Activated CD8-positive, alpha-beta memory T cell treated with anti-CD3 and anti-CD28 coated beads, Interleukin-2, amount 50 U/mL, for 24 hours (primary cell): Measurements from ENCODE around the gene CDH1.
"Not testable (repeated sequence)": the region's sequence is repeated elsewhere in the genome, so short reads cannot be mapped to it uniquely, and the experiment has no call there.

Experiments used
- DNase-seq: peaks from one replicate; pipeline ENCODE4 v3.0.0-alpha.2; 2020; ENCODE audit errors: extremely low read depth

The CDH1 gene

GRCh38 chr16:68737046-68737729, at the start of gene CDH1:
CDH1 (plus strand) TSS chr16:68737292; CDS start chr16:68737416, 124 bp downstream.
- DNase-seq: no peak

DNA sequence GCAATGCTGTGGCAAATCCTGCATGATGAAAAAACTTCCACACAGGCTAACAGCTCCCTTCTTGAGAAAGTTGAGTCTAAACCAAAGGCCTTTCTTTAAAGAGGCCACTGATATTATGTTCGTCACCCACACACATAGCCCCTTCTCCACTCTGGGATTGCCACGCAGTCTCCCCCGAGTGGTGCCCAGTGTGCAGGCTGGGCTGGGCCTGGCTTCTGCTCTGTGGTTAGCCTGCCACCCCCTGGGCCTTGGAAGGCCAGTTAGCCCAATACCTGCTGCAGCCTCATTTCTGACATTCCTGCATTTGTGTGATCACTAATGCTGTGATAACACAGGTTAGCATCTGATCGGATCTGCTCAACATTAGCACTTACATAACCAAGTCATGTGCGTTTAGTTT, 47.2 kb upstream of the CDH1 start:
- no peak for DNase-seq

DNA sequence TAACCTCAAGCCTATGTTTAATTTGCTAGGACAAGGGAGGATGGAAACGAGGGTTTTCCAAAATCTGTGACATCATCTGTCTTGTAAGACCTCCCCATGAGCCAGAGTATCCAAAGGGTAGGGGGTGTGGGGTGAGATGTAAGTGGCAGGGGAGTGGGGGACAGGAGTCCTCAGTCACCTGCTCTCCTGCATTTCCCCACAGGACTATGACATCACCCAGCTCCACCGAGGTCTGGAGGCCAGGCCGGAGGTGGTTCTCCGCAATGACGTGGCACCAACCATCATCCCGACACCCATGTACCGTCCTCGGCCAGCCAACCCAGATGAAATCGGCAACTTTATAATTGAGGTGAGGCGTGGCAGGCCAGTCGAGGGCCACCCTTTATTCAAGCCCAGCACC, 41.5 kb upstream of the CDH1 start:
- no peak for DNase-seq

DNA sequence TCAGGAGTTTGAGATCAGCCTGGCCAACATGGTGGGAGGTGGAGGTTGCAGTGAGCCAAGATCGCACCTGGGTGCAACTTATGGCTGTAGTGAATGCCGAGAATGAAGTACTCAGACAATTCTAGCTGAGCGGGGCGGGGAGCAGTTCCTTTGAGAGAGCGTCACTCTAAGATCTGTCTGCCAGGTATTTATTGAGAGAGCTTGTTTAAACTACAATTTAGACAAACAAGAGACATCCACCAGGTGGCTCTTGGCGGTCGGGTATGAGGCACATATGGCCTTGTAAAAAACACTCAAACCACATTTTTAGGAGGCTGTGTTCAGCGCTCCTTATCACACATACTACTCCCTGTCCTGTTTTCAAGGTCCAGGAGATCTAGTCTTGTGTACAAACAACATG, 40.6 kb upstream of the CDH1 start:
- no peak for DNase-seq

DNA sequence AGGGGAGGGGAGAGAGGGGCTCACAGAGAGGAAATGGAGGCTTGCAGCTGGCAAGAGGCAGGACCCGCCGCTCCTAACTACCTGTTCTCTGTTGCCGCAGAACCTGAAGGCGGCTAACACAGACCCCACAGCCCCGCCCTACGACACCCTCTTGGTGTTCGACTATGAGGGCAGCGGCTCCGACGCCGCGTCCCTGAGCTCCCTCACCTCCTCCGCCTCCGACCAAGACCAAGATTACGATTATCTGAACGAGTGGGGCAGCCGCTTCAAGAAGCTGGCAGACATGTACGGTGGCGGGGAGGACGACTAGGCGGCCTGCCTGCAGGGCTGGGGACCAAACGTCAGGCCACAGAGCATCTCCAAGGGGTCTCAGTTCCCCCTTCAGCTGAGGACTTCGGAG, 39.0 kb upstream of the CDH1 start:
- no peak for DNase-seq

GRCh38 chr16:68700120-68700519, 37.0 kb upstream of the CDH1 start:
- no peak for DNase-seq

DNA sequence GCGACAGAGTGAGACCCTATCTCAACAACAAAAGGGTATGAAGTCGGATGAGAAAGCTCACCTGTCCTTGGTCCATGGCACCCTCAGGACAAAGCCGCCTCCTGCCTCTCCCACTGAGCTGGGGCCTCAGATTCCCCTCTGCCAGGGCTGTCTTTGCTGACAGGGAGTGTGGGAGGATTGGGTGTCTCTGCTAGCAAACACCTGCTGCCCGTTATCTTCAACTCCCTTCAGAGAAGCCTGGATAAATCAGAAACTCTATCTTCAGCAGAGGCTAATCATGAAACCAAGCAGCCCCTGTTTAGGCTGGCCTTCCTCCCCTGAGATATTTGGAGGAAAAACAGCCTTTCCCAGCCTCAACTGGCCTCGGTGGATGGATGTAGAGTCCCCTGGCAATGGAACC, 36.3 kb upstream of the CDH1 start:
- DNase-seq: no peak

GRCh38 chr16:68704232-68704867, 32.7 kb upstream of the CDH1 start:
- DNase-seq: peak; percentile 19

DNA sequence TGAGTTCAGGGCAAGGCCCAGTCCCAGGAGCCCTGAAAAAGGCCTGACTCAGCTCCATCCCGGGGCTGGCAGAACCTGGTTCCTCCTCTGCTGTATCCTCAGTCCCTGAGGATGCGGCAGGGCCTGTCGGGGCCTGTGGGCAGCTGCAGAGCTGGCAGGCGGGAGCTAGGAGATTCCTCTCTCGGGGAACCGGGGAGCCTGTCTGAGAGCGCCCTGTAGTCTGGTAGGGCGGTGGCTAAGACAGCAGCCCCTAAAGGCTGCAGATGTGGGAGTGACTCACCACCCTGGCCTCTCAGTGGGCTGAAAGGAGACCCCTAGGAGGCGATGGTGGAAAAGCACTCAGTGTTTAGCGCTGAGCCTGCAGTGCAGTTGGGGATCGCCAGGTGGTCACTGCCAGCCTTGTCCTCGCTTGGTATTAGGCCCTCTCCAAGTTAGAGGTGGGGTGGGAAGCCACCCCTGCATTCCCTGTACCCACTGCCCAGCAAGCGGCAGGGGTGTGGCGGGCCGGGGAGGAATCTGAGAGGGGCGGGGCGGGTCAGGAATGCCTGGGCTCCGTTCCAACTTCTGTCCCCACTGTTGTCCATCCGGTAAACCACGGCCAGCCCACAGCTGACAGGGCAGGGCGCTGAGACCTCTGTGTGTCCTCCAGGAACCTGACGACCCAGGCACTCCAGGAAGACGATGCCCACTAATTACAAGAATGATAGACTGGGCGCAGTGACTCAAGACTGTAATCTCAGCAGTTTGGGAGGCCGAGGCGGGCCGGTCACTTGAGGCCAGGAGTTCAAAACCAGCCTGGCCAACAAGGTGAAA, 29.5 kb upstream of the CDH1 start:
- no peak for DNase-seq

DNA sequence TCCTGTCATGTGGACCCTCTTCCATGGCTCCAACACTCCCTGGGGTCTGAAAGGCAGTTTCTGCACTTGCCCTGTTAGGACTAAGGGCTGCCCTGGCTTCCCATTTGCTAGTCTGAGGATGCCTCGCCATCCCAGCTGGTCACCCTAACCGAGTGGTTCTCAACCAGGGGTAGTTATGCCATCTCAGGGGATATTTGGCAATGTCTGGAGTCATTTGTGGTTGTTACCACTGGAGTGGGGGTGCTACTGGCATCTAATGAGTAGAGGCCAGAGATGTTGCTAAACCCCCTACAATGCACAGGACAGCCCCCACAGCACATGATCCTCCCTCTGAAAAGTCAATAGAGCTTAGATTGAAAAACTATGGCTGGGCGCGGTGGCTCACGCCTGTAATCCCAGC, 26.9 kb upstream of the CDH1 start:
- no peak for DNase-seq

DNA sequence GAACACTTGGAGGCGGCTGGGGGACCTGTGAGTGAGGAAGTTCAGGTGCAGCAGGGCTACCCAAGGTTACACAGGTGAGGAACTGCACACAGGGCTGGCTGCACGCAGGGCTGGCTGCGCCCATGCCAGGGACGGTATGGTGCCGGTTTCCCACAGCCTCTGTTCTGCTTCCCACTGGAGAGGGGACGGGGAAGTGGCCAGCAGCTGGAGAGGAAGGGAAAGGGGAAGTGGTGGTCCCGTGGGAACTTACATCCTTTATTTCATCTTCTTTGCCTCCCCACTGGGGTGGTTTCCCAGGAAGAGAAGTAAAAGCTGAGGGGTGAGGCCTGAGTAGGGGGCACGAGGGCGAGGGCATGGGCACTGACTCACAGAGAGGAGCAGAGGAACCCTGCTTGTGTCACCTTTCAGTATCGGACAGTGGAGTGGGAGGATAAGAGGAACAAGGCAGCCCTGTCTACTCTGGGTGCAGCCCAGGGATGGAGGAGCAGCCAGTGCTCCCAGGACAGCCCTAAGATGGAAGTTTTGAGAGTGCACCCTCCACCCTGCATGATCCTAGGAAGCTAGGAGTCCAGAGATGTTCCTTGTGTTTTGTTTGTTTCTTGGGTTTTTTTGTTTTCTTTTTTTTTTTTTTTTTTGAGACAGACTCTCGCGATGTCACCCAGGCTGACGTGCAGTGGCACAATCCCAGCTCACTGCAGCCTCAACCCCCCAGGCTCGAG, 25.5 kb upstream of the CDH1 start:
- no peak for DNase-seq

DNA sequence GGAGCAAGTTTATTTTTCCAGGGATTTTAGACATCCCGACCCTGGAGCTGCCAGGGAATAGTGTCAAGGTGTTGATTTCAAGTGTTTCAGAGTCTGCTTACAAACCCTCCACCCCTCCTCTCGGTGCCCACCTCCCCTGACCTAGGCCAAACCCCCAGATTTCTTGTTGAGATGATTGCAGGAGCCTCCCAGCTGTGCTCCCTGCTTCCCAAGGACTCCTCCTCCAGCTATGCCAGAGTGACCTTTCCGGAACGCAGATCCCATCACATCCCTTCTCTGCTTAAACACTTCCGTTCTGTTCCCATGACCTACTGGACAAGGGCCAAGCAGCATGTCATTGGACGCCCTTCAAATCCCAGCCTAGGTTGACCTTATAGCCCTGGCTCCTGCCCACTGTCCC, 23.7 kb upstream of the CDH1 start:
- no peak for DNase-seq

DNA sequence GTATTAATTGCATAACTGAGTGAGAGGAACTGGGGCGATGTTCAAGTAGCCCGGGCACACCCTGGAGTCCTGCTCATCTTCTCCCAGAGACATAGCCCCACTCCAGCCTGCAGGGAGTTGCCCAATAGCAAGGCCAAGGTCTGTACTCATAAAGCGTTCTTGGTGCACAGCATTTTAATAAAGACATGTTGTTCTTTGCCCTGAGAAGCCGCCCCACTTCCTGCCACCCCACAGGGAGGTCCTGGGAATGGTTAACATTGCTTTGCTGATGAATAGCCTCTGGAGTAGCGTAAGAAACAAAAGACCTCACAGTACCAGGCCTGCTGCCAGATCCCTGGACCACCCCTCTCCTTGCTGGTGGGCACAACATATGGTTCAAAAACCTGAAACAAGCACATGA, 21.6 kb upstream of the CDH1 start:
- DNase-seq: no peak

GRCh38 chr16:68716516-68716915, 20.6 kb upstream of the CDH1 start:
- DNase-seq: not testable (repeated sequence)

GRCh38 chr16:68717684-68718083, 19.4 kb upstream of the CDH1 start:
- no peak for DNase-seq

- no peak for DNase-seq
These were observed 18.5 kb upstream of the CDH1 start for GRCh38 chr16:68718590-68718989.

DNA sequence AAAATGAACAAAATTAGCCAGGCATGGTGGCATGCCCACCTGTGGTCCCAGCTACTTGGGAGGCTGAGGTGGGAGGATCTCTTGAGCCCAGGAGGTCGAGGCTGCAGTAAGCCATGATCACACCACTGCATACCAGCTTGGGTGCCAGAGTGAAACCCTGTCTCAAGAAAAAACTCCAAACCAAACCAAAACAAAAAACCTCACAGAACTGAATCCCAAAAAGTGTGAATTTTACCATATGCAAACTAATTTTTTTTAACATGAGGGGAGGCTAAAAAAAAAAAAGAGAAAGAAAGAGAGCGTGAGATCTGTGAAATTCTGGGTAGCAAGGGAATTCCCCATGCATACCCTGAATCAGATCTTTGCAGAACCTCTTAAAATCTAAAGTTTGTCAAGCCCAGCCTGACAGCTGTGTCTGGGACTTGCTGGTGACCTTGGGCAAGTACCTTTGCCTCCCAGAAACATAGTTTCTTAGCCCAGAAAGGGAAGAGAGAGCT, 17.1 kb upstream of the CDH1 start:
- DNase-seq: no peak

- DNase-seq: no peak
These were observed 14.7 kb upstream of the CDH1 start for GRCh38 chr16:68722119-68723024.

DNA sequence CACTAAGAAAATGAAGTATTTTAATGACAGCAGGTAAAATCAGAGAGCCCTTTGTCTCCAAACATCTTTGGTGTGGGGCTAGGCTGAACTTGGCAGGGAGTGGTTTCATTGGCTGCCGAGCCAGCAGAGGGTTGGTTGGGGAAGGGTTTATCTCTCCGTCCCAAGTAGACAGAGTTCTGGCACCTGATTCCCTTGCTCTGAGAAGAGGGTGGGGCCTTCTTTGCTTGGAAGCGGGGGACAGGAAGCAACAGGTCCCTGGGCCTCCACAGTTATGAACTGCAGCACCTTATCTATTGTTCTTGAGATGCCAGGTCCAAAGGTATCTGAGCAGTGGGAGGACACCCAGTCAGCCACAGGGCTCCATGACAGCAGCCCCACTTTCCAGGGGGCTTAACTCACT, 12.3 kb upstream of the CDH1 start:
- no peak for DNase-seq

GRCh38 chr16:68728523-68728922, 8.6 kb upstream of the CDH1 start:
- DNase-seq: no peak

GRCh38 chr16:68731637-68732036, 5.5 kb upstream of the CDH1 start:
- no peak for DNase-seq
